ENCODE data around the gene AUH. TPM values are rescaled to one million over a fixed set of nuclear protein-coding genes. Genes with fewer than 3 reads are reported as not detected.

Gene AUH
- total RNA-seq, 1 donor from 2014 or later = 9.8 TPM

DNA sequence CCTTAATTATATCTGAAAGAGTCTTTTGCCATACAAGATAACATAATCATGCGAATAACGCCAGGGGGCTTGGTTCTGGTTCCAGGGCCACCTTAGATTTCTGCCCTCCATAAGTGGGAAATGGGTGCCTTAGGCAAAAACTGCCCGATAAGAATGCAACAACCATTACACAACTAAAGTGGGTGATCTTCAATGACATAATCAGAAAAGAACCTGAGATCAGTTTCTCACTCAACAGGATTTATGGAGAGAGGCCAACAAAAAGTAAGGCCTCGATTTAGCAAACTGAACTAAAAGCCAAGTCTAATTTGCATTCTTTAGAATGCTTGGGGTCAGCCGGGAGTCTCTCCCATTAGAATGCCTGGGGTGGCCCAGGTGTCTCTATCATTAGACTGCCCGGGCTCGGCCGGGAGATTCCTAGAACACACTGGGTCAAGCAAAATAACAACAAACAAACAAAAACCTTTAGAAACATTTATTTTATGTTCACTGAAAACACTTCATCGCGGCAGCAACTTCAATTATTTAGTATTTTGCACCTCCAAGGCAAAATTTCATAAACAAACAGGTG lies 194.8 kb downstream of the AUH start:
- DNase-seq (ENCODE audit: low read depth) = peak; percentile 80
- peaks cover 39% of the 10 kb centered on the region for H3K4me1 Mint-ChIP-seq (ENCODE audit: low read depth, unreplicated experiment)

DNA sequence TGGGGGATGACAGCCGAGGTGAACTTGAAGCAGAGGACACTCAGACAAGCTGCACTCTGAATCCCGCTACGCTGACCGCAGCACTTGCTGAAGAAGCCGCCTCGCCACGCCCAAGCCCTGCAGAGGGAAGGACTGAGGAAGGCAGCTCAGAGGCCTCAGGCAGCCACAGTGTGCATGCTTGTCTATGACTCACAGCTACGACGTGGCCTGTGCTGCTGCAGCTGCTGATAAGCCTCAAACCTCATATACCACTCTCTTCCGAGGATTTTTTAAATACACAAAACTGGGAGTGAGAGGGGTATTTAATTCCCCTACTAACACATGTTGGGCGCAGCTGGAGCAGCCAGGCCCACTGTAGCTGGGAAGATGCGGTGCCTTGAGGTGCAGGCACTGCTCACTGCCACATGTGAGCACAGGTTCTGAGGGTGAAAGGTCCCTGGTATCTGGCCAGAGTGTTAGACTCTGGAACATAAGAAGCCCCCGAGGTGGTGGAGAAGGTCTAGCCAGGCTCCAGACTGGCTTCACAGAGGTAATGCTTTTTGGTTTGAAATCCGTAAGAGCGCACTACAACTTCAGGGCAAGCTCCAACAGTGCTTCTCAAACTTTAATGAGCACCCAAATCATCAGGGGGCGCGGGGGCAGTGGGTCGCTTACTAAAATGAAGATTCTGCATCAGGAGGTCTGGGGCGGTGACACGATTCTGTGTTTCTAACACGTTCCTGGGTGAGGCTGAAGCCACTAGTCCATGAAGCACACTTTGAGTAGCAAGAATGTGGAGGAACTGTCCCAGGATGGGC lies 196.8 kb downstream of the AUH start:
- Histone ChIP-seq H3K4me1 (ENCODE audit: insufficient read depth, low read length) (peaks cover 45% of the 10 kb centered on the region), H2AFZ (ENCODE audit: low read depth, low read length) (no peak overlapping the region), H3K9me3 (ENCODE audit: insufficient read depth, low read depth, low read length) (no peaks in the 10 kb centered on the region), H3K27me3 (ENCODE audit: insufficient read depth, low read length) (no peaks in the 10 kb centered on the region), H3K4me3 (ENCODE audit: insufficient read depth, low read depth, low read length) (no peak overlapping the region), H3K79me2 (ENCODE audit: insufficient read depth, low read length) (no peaks in the 10 kb centered on the region), H3K9ac (ENCODE audit: low read length) (peak overlapping the region; percentile 61), H3K36me3 (ENCODE audit: insufficient read depth, low read length) (no peaks in the 10 kb centered on the region), H3K27ac (ENCODE audit: low read depth, low read length) (peak overlapping the region; percentile 68), H4K20me1 (ENCODE audit: insufficient read depth, low read length) (no peaks in the 10 kb centered on the region), H3K4me2 (ENCODE audit: low read length) (peak overlapping the region; percentile 72)
- Mint-ChIP-seq H3K27me3 (ENCODE audit: low read depth, unreplicated experiment) (no peaks in the 10 kb centered on the region), H3K9me3 (ENCODE audit: unreplicated experiment) (no peaks in the 10 kb centered on the region), H3K36me3 (ENCODE audit: low read depth, unreplicated experiment) (no peaks in the 10 kb centered on the region), H3K27ac (ENCODE audit: unreplicated experiment) (peak overlapping the region; percentile 64), H3K4me3 (ENCODE audit: unreplicated experiment) (no peak overlapping the region), H3K4me1 (ENCODE audit: low read depth, unreplicated experiment) (peaks cover 43% of the 10 kb centered on the region)
- no peak for TF ChIP-seq EZH2 (IDR thresholded peaks at IDR 0.05; ENCODE audit: insufficient read depth, low read length)
- TF ChIP-seq, protein P1, sequence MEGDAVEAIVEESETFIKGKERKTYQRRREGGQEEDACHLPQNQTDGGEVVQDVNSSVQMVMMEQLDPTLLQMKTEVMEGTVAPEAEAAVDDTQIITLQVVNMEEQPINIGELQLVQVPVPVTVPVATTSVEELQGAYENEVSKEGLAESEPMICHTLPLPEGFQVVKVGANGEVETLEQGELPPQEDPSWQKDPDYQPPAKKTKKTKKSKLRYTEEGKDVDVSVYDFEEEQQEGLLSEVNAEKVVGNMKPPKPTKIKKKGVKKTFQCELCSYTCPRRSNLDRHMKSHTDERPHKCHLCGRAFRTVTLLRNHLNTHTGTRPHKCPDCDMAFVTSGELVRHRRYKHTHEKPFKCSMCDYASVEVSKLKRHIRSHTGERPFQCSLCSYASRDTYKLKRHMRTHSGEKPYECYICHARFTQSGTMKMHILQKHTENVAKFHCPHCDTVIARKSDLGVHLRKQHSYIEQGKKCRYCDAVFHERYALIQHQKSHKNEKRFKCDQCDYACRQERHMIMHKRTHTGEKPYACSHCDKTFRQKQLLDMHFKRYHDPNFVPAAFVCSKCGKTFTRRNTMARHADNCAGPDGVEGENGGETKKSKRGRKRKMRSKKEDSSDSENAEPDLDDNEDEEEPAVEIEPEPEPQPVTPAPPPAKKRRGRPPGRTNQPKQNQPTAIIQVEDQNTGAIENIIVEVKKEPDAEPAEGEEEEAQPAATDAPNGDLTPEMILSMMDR (IDR thresholded peaks at IDR 0.05; ENCODE audit: insufficient read depth, low read depth, low read length) = no peak
- peak; percentile 99 for DNase-seq (ENCODE audit: low read depth)
- peak; percentile 95 for FAIRE-seq

More for the DNA sequence above, 194.8 kb downstream of the AUH start:
- Histone ChIP-seq H3K9ac (ENCODE audit: low read length) (no peak overlapping the region), H4K20me1 (ENCODE audit: insufficient read depth, low read length) (no peaks in the 10 kb centered on the region), H3K79me2 (ENCODE audit: insufficient read depth, low read length) (no peaks in the 10 kb centered on the region), H3K4me2 (ENCODE audit: low read length) (no peak overlapping the region), H3K9me3 (ENCODE audit: insufficient read depth, low read depth, low read length) (no peaks in the 10 kb centered on the region), H3K27me3 (ENCODE audit: insufficient read depth, low read length) (no peaks in the 10 kb centered on the region), H3K4me3 (ENCODE audit: insufficient read depth, low read depth, low read length) (no peak overlapping the region), H2AFZ (ENCODE audit: low read depth, low read length) (no peak overlapping the region), H3K36me3 (ENCODE audit: insufficient read depth, low read length) (no peaks in the 10 kb centered on the region), H3K4me1 (ENCODE audit: insufficient read depth, low read length) (peaks cover 43% of the 10 kb centered on the region), H3K27ac (ENCODE audit: low read depth, low read length) (no peak overlapping the region)
- no peaks in the 10 kb centered on the region for H3K27me3 Mint-ChIP-seq (ENCODE audit: low read depth, unreplicated experiment)
- no peak overlapping the region for H3K4me3 Mint-ChIP-seq (ENCODE audit: unreplicated experiment)
- no peak for FAIRE-seq
- peaks cover 12% of the 10 kb centered on the region for H3K9me3 Mint-ChIP-seq (ENCODE audit: unreplicated experiment)
- TF ChIP-seq, protein P1 (IDR thresholded peaks at IDR 0.05; ENCODE audit: insufficient read depth, low read depth, low read length) = no peak
- no peak for TF ChIP-seq EZH2 (IDR thresholded peaks at IDR 0.05; ENCODE audit: insufficient read depth, low read length)
- no peak overlapping the region for H3K27ac Mint-ChIP-seq (ENCODE audit: unreplicated experiment)
- H3K36me3 Mint-ChIP-seq (ENCODE audit: low read depth, unreplicated experiment) = no peaks in the 10 kb centered on the region

Other genes starting within 250 kb of the AUH start
- 32.4 and 37.5 TPM in 2 replicates for gene NFIL3, start 61.9 kb upstream of the AUH start, total RNA-seq